Measurements from ENCODE around the gene KCNMA1. TPM values are rescaled to one million over a fixed set of nuclear protein-coding genes. Genes with fewer than 3 reads are reported as not detected.

Gene KCNMA1
- total RNA-seq, 1 donor from 2014 or later: 5.4 TPM

DNA sequence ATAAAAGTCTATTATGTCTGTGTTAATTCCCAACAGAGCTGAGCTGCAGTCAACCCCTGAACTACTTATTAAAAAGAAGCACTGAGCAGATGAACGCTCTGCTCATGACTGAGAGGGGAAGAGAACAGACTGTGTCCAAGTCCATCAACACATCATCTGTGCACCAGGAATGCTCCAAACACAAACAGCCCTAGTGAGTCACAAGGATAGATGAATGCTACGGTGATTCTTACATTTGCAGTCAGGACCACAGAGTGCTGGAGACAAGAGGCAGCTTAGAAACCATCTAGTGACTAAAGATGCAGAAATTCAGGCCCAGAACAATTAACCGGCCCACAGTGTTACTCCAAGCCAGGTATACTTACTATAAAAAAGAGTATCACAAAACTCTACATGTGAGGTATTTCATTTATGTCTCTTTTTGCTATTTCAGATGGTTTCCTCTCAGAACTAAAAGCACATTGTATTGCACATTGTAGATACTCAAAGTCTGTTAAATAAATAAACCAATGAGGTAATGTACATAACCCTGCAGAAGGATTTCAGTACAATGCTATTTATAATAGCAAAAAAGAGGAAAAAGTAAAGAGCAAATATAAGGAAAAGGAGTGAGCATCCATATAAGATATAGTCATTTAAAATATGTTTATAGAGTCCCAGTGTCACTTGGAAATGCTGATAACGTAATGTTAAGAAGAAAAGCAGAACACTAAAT, 159.2 kb downstream of the KCNMA1 start:
- ATAC-seq: no peak

DNA sequence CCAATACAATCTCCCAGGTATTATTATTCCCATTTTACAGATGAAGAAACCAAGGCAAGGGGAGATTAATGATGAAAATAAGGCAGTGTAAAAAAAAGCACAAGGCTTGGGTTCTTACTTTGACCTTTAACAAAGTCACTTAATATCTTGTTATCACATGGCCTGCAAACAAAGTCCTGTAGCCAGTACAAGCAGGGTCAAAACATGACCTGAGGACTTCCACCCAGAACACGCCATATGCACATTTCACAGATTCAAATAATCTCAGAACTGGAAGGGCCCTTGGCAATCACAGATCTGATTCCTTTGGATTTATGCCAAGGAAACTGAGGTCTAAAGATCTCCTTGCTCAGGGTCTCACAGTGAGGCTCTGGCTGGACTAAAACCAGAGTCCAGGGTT, 162.1 kb downstream of the KCNMA1 start:
- no peak for ATAC-seq

DNA sequence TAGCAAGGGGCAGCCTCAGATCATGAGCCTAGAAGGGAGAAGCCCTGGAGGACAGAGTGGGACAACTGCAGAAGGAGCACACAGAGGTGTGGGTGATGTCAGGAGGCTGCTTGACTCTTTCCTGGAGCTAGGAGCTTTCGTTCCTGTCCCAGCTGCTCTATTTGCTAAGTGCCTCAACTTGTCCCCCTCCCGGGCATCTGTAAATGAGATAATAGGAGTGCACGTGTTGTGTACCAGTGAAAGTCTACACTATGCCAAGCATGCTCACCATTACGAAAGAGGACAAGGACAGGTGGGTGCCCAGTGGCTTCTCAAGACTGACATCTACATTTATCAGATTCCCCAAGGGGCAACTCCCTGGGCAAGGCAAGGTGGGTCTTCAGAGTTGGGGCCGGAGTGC, 162.7 kb downstream of the KCNMA1 start:
- ATAC-seq: no peak

DNA sequence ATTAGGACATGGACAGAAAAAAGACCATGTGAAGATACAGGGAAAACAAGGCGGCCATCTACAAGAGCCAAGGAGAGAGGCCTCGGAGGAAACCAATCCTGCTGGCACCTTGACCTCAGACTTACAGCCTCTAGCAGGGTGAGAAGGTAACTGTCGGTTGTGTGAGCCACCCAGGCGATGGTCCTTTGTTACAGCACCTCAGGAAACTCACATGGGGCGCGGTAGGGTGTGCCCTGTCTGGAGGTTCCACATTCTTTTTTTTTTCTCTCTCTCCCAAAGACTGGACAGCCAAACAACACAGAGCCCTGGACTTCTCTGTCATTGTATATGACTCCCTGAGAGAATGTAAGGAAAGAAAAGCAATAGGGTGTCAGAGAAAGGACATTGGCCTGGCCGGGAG, 163.2 kb downstream of the KCNMA1 start:
- ATAC-seq: peak; percentile 45

DNA sequence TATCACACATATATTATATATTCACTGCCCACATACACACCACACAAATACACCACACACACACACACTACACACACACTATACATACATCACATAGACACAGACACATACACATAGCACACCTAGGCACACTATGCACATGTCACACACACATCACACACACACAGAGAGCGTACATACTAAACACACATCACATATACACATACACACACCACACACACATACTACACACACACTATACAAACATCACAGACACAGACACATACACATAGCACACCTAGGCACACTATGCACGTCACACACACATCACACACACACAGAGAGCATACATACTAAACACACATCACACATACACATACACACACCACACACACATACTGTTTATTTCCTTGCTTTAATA, 165.5 kb downstream of the KCNMA1 start:
- no peak for ATAC-seq

DNA sequence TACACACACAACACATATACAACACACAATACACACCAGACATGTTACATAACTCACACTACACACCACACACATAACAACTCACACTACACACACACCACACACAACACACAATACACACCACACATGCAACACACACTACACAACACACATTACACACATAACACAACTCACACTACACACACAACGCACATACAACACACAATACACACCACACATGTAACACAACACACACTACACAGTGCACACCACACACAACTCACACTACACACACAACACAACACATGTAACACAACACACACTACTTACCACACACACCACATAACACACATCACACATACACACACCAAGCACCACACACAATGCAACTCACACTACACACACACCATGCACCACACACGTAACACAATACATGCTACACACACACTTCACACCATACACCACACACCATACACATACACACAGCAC, 166.5 kb downstream of the KCNMA1 start:
- no peak for ATAC-seq

DNA sequence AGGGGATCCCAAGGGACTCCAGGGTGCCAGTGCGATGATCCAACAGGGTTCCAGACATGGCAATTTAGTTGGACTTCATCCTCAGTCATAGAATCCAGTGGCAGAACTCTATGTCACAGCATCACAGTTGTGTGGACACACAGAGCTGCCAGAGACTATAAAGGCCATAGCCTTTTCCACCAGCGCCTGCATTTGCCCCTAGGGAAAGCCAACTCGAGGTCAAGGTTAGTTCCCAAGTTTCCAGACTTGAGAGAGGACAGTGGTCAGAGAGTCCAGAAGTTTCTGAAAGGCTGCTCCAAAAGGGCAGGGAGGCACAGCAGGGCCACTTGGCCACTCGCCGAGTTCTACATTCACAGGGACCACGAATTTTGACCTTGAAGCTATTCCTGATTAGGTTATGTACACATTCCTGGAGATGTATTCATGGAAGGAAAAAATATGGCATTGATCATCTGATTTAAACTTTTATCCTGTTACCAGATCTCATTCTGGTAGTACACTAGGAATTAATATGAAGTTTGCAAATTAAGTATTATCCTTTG, 170.1 kb downstream of the KCNMA1 start:
- ATAC-seq: no peak

DNA sequence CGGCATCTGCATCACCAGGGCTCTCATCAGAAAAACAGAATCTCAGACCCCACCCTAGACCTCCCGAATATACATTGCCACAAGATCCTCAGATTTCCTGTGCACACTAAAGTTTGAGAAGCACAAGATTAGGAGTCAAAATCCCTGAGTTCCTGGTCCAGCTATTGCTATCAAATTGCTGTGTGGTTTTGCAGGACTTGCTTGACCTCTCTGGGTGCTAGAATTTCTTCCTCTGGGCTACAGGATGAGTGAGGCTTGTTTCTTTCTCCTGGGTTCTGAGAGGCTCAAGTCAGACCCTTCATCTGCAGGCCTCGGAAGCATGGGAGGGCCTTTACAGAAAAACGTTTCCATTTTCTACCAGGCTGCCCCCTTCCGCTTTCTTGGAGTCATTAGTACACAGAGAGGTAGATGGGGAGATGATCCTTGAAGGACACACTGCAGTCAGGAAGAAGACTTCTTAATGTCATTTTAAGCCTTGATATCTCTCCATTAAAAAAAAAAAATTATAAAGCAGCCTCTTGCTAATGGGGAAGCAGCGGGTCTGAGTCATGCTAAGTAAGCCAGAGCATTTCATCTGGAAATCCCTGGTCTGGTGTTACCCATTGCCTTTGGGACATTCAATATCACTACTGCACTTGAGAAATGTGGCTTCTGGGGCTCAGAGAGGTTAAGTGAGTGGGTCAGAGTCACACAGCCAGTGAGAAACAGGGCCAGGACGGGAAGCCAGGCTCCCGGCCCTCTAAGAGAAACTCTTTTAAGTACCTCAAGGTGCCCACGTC, 173.5 kb downstream of the KCNMA1 start:
- ATAC-seq: no peak

DNA sequence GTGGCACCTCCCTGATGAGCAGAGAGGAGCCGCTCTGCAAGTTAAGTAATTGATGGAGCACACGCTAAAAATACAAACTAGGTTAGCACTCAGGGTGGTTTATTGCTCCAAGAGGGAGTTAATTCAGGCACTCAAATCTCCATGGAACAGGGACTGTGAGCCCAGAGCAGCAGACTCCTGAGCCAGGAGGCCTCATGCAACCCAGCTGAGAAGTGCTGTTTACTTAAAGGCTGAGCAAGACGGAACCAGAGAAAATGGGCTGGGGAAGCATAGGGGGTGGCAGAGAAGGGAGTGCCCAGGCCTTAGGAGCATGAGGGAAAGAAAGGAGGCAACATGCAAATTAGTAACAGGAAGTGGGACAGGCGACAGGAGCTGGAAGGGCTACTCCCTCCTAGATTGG, 174.1 kb downstream of the KCNMA1 start:
- no peak for ATAC-seq

DNA sequence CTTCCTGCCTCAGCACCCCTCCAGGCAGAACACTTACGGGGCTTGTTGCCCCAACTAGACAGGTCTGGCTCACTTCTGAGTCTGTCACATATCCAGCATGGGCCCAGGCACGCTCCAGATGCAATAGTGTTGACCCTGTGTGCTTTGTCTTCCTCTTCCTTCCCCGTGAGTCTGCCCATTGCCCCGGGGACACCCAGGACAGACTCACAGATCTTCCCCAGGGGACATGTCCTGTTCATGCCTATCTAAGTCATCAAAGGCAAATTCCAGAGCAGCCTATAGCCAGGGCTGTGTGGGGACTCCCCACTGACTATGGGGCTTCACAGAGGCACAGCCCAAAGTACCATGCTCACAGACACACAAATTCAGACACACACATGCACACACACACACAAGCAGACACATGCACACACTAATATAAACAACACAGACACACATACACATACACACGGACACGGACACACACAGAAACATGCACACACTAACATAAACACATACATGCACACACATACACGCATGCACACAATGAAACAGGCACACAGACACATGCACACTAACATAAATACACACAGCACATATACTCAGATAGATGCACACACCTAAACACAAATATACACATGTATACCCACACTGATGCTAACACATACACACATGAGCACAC, 175.8 kb downstream of the KCNMA1 start:
- peak; percentile 34 for ATAC-seq

DNA sequence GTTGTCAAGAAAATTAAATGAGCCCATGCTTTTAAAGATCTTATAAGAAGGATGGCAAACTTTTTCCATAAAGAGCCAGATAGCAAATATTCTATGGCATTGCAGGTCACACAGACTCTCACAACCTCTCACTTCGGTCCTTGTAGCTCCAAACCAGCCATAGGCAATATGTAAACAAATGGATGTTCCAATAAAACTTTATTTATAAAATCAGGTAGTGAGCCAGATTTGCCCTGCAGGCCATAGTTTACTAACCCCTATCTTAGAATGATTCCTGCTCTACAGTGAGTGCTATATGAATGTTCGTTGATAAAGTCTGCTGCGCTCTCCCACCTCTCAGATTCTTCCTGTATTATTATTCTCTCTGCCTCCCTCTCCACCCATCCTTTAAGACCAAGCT, 177.7 kb downstream of the KCNMA1 start:
- ATAC-seq: no peak

DNA sequence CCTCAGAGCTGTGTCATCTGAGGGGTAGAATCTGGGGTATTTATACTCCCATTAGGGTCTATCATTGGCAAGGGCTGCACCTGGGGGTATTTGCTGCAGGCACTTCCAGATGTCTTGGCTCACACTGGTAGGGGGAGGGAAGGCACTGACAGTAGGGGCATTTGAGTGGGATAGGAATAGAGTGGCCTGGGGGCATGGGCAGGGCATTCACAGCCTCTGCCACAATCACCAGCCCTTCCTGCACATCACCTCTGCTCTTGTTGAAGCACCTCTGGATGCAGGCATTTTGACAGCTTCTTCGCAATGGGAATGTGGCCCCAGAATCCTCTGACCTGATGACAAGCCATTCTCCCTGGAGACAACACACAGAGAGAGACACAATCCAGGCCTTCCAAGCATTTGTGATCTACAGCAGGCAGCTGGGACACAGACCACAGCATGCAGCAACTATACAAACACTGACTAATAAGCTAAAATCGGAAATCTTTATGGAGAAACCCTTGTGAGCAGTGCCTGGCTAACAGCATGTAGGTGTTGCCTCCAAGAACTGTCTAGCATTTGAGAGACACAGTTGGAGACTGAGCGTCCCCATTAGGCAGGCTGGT, 178.5 kb downstream of the KCNMA1 start:
- ATAC-seq: no peak

DNA sequence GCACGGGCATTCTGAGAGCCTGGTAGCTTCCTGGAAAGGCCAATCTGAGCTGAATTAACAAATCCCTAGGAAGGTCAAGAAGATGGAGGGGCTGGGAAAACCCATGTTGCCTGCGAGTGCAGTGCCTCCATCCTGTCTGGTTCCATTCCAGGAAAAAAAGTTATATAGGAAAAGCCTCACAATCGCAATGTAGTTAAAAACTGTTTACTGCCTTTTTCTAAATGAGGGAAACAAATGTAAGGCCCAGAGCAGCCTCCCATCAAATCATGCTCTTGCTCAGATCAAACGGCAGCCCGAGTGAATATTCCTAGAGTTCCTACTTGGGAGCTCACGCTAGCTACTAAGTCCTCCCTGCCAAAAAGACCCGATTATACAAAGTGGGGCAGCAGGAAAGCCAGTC, 179.9 kb downstream of the KCNMA1 start:
- ATAC-seq: no peak

DNA sequence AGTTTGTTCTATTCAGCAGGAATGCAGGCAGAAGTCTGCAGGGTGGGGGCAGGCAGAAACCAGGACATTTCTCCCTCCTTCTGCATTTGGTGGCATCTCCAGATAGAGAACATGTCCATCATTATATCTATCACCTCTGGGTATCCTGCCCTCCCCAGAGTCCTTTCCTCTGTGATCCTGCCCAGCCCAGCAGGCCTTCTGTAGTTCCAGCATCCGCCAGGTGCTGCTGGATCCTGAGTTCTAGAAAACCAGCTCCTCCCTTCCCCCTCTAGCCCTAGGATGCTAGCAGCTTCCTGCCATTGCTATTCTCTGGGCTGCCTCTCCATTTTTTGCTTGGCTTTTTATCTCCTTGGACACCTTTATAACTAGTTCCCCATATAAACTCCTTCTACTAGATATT, 180.3 kb downstream of the KCNMA1 start:
- no peak for ATAC-seq

DNA sequence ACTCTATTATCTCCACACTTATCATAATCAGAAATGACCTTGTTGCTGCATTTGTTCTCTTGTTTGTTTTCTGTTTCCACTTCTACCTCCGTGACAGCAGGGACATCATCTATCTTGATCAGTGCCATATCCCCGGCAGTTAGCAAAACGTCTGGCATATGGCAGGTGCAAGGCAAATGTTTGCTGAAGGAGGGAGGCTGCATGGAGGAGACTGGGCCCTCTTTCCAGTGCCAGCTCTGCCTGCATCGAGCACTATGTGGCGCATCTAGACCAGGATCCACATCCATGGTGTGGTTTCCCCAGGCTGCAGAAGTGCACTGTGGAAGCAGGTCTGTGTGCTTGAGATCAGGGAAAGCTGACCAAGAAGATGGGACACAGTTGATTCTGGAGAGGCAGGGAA, 181.2 kb downstream of the KCNMA1 start:
- no peak for ATAC-seq

DNA sequence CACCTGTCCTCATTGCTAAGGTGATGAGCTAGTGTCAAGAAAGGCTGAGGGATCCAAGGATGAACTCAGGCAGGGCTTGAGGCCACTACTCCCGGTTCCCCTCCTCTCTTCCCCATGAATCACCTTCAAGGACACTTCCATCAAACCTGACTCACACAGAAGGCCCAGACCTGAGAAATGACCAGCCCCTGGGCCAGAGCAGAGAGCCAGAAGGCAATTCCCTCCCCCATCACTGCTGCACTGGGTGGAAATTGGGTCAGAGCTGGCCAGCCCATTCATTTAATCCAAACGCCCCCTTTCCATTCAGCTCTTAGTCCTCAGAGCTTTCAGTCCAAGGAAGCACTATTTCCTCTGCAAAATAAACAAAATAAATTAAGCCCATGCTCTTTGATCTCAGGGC, 182.0 kb downstream of the KCNMA1 start:
- peak; percentile 12 for ATAC-seq

DNA sequence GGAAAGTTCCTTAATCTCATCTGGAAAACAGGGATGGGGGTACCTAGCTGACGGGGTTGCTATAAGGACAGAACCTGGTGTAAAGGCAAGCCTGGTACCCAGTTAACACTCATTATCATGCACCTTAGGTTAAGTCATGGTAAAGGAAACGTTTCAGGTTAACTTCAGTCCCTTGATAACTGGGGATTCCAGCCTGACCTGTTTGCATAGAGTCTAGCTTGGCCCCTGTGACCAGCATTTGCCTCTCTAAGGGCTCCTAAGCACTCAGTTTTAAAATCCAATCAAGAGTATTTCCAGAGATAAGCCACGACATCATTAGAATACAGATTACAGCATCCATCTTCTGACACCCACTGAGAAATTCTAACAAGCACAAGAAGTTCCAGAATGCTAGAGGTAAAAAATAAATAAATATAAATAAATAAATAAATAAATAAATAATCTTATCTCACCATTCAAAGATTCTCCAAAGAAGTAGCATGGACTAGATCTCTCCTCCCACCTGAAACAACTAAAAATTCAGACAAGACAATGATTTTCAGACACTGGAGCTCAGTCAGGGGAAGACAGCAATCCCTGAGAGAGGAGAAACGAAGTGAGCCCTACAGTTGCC, 184.6 kb downstream of the KCNMA1 start:
- ATAC-seq: no peak

DNA sequence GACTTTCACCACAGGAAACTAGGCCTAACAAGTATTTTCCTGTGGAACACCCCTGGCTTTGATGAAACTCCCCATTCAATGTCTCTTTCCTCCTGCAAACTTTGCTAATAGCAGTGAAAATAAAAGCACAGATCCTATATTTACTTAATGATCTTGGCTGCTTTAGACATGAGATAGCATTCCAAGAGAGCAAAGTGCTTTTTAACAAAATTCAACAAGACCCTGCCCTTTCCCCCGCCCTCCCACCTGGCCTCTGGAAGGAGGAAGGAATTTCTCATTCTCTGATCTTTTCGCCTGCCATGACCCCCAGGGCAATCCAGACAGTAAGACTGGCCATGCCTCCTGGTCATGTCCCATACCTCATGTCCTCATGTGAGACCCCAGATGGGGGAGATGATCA, 185.7 kb downstream of the KCNMA1 start:
- ATAC-seq: no peak

DNA sequence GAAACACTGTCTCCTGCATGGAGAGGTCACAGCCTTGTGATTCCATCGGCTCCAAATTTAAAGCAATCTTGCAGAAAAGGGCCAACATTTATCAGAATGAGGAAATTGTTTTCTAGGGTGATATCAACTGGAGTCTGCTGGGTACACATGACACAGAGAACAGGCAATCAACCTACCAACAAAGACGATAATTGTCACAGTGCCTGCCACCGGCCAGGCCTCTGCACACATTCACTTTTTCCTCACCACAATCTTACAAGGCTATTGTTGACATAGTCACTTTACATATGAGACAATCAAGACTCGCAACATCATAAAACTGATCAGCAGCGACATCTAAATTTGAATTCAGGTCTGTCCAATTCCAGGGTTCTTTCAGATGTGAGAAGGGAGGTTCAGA, 189.4 kb downstream of the KCNMA1 start:
- no peak for ATAC-seq

DNA sequence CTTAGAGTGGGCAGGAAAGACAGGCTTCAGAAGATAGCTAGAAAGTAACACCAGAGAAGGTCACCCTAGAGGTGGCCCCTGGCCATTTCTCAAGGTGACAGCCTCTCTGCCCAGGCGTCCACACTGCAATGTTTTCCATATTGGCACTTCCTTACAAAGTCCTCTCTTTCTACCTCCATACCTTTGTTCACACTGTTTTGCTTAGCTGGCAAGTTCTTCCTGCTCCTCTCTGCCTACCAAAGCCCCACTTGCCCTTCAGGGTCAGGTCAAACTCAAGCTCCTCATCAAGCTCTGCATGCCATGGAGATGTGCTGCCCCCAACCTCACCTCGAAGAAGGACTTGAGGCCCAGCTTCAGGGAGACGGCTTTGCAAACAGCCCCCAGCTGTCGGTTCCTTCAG, 190.9 kb downstream of the KCNMA1 start:
- ATAC-seq: no peak

DNA sequence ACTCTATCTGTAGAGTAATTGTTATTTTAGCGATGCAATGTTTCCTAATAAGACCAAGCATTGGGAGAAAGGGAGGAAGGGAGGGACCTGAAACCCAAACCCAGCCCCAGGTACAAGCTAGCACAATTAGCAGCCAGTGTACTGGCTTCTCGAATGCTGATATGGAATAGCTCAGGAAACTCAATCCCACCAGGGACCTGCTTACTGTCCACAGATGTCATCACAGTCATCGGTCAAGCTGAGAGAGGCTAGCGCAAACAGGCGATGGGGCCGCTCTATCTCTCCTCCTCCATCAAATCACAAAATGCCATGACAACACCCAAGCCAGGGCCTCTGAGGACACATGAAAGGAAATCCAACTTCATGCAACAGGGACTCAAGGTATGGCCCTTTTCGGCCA, 192.1 kb downstream of the KCNMA1 start:
- ATAC-seq: no peak

DNA sequence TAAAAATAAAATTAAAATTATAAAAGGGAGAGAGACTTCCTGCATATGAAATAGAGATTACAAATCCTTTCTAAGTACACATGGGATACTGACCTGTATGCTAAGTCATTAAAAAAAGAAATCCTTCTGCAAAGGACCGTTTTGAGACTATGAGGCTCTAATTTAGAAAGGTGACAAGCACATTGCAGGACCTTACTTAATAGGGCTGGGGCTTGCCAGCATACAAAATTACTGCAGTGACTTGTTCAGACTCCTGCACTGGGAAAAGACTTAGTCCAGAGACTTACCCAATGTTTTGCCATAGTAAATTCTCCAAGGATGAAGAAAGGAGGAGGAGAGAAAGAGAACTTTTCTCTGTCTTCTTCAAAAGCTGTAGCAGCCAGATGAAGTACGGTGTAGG, 193.6 kb downstream of the KCNMA1 start:
- no peak for ATAC-seq
